Upper lobe of right lung (tissue), 1 donor: ENCODE measurements around the gene PCYT1A. TPM values are rescaled to one million over a fixed set of nuclear protein-coding genes. Genes with fewer than 3 reads are reported as not detected.

Source experiments
- ATAC-seq: fragments of 200-7000 bp; cut with Tn5 transposase; one replicate; pipeline ENCODE4 v1.9.1; 2020; ENCODE audit warnings: mild to moderate bottlenecking, moderate library complexity
- DNase-seq: peaks from one replicate; pipeline ENCODE4 v3.0.0-alpha.2; 2020
- H3K27ac ChIP-seq: fragments of 200-600 bp; one replicate; pipeline ENCODE4 v1.8.0; 2022
- H3K27me3 ChIP-seq: fragments of 200-600 bp; one replicate; pipeline ENCODE4 v1.8.0; 2022; ENCODE audit warnings: mild to moderate bottlenecking
- H3K36me3 ChIP-seq: fragments of 200-600 bp; one replicate; pipeline ENCODE4 v1.8.0; 2022
- H3K4me1 ChIP-seq: fragments of 200-600 bp; one replicate; pipeline ENCODE4 v1.8.0; 2022
- H3K4me3 ChIP-seq: fragments of 200-600 bp; one replicate; pipeline ENCODE4 v1.8.0; 2022; ENCODE audit warnings: mild to moderate bottlenecking
- H3K9me3 ChIP-seq: fragments of 200-600 bp; one replicate; pipeline ENCODE4 v1.8.0; 2022
- CTCF ChIP-seq: fragments of 200-600 bp; IDR thresholded peaks from one replicate; pipeline ENCODE4 v1.8.0; 2022; ENCODE audit warnings: antibody characterized with exemption
- intact Hi-C: fragments of 100-400 bp; cut with DNase I; formaldehyde crosslinking; loops from one replicate; pipeline ENCODE4 v1.11.0; 2022
- total RNA-seq: library from RNA; stranded (reverse); fragmentation: NEBNext Ultra II Directional; extraction: Animal tissue kit (Norgen Biotek cat#: 25700); gene quantifications from one replicate; pipeline ENCODE4 v1.2.1, GENCODE V29; 2021
- donor health status: DM: no; HTN: yes; CAD: no; lungs with severe emphysema.

Gene PCYT1A
- total RNA-seq, 1 donor from 2014 or later, result 58.4 TPM

DNA sequence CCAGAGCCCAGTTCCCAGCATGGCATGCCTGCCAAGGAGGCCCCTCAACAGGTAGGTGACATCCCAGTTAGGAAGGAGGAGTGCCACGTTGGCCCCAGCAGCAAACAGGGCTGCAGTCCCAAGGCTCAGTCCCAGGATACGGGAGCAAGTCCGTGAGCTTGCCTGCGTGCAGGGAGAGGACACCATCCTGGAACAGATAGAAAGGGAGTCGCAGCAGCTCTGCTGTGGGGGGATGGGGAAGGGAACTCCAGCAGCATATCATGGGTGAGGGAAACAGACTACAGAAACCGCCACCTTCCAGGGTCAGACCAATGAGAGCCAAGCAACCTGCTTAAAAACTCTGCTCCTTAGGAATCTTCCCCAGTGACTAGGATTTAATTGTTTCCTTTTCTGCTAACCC is 39.9 kb upstream of the PCYT1A start:
- no peaks in the 10 kb centered on the region for H3K4me1 ChIP-seq
- no peaks in the 10 kb centered on the region for H3K9me3 ChIP-seq
- no peak overlapping the region for H3K27ac ChIP-seq
- ATAC-seq (no peak), DNase-seq (no peak)
- H3K36me3 ChIP-seq, result no peaks in the 10 kb centered on the region
- no peaks in the 10 kb centered on the region for H3K27me3 ChIP-seq
- no peak for TF ChIP-seq CTCF
- intact Hi-C loops, result no loop called here
- H3K4me3 ChIP-seq, result no peak overlapping the region

- Histone ChIP-seq H3K4me1 (no peaks in the 10 kb centered on the region), H3K27me3 (no peaks in the 10 kb centered on the region), H3K27ac (no peak overlapping the region), H3K36me3 (no peaks in the 10 kb centered on the region), H3K4me3 (no peak overlapping the region), H3K9me3 (no peaks in the 10 kb centered on the region)
- DNase-seq (no peak), ATAC-seq (no peak)
- intact Hi-C loops, result no loop called here
- no peak for TF ChIP-seq CTCF
These were observed 39.4 kb upstream of the PCYT1A start for GRCh38 chr3:196326936-196327335.

- no peaks in the 10 kb centered on the region for H3K9me3 ChIP-seq
These were observed 36.2 kb upstream of the PCYT1A start for GRCh38 chr3:196323691-196324090.

DNA sequence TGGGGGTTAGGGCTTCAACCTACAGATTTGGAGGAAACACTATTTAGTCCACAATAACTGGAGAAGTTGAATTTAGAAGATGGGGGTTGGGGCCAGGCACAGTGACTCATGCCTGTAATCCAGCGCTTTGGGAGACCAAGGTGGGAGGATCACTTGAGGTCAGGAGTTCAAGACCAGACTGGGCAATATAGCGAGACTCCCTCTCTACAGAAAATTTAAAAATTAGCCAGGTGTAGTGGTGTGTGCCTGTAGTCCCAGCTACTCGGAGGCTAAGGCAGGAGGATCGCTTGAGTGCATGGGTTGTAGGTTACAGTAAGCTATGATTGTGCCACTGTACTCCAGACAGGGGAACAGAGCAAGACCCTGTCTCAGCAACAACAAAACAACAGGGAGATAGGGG is 35.5 kb upstream of the PCYT1A start:
- Histone ChIP-seq H3K36me3 (no peaks in the 10 kb centered on the region), H3K27me3 (no peaks in the 10 kb centered on the region), H3K9me3 (no peaks in the 10 kb centered on the region), H3K4me1 (no peaks in the 10 kb centered on the region), H3K4me3 (no peak overlapping the region), H3K27ac (no peak overlapping the region)
- TF ChIP-seq CTCF, result no peak
- ATAC-seq (no peak), DNase-seq (no peak)
- intact Hi-C loops, result no loop called here

More at GRCh38 chr3:196323691-196324090, 36.2 kb upstream of the PCYT1A start:
- DNase-seq (no peak), ATAC-seq (no peak)
- H3K4me1 ChIP-seq, result no peaks in the 10 kb centered on the region
- H3K36me3 ChIP-seq, result no peaks in the 10 kb centered on the region
- no peaks in the 10 kb centered on the region for H3K27me3 ChIP-seq
- intact Hi-C loops, result no loop called here
- H3K4me3 ChIP-seq, result no peak overlapping the region
- no peak overlapping the region for H3K27ac ChIP-seq
- no peak for TF ChIP-seq CTCF

GRCh38 chr3:196321162-196321561 is 33.6 kb upstream of the PCYT1A start:
- no peak for DNase-seq
- no peaks in the 10 kb centered on the region for H3K36me3 ChIP-seq
- no peak overlapping the region for H3K4me3 ChIP-seq
- intact Hi-C loops, result no loop called here
- H3K27me3 ChIP-seq, result no peaks in the 10 kb centered on the region
- no peaks in the 10 kb centered on the region for H3K4me1 ChIP-seq
- no peak for TF ChIP-seq CTCF
- ATAC-seq, result no peak
- no peaks in the 10 kb centered on the region for H3K9me3 ChIP-seq
- no peak overlapping the region for H3K27ac ChIP-seq

GRCh38 chr3:196320137-196320536 is 32.6 kb upstream of the PCYT1A start:
- Histone ChIP-seq H3K4me1 (no peaks in the 10 kb centered on the region), H3K4me3 (no peak overlapping the region), H3K27me3 (no peaks in the 10 kb centered on the region), H3K9me3 (no peaks in the 10 kb centered on the region), H3K27ac (no peak overlapping the region), H3K36me3 (no peaks in the 10 kb centered on the region)
- intact Hi-C loops, result no loop called here
- DNase-seq, result no peak
- no peak for TF ChIP-seq CTCF
- ATAC-seq, result no peak
